ENCODE results near the gene BAIAP2L2. TPM values are rescaled to one million over a fixed set of nuclear protein-coding genes. Genes with fewer than 3 reads are reported as not detected.

BAIAP2L2 gene
- total and polyA plus RNA-seq, 2 experiments from 2014 or later, result 3.9 to 5.6 TPM

- TF ChIP-seq EZH2 (IDR thresholded peaks at IDR 0.05; ENCODE audit: low read depth, unreplicated experiment), result no peak
Observed at GRCh38 chr22:38085501-38085900, 25.0 kb downstream of the BAIAP2L2 start (continued).

- ATAC-seq (no peak), DNase-seq (ENCODE audit: low spot score) (no peak)
- H3K27ac Mint-ChIP-seq, result no peak overlapping the region
- TF ChIP-seq REST (IDR thresholded peaks at IDR 0.05; ENCODE audit: unreplicated experiment), result no peak
- TF ChIP-seq EZH2 (IDR thresholded peaks at IDR 0.05; ENCODE audit: low read depth, unreplicated experiment), result no peak
- no peak for TF ChIP-seq EZH2phosphoT487 (IDR thresholded peaks at IDR 0.05; ENCODE audit: unreplicated experiment)
- no peak for TF ChIP-seq ZNF331 (CRISPR knock-in tag; IDR thresholded peaks at IDR 0.05; ENCODE audit: low read depth)
- TF ChIP-seq POLR2AphosphoS5 (IDR thresholded peaks at IDR 0.05; ENCODE audit: low read depth), result no peak
- no peak for TF ChIP-seq CREB1 (CRISPR knock-in tag; IDR thresholded peaks at IDR 0.05; ENCODE audit: low read depth)
- no peak for TF ChIP-seq JUNB (IDR thresholded peaks at IDR 0.05; ENCODE audit: unreplicated experiment)
- peaks cover 12% of the 10 kb centered on the region; the same call in 2 of the 3 replicates for H3K4me1 Mint-ChIP-seq
- Histone ChIP-seq H3K36me3 (ENCODE audit: insufficient read depth) (no peaks in the 10 kb centered on the region), H3F3A (replicated peaks; ENCODE audit: low read depth) (no peaks in the 10 kb centered on the region), H3K79me2 (replicated peaks; ENCODE audit: insufficient read depth) (no peaks in the 10 kb centered on the region), H3K4me3 (no peak overlapping the region), H3K9me2 (ENCODE audit: insufficient read depth) (no peaks in the 10 kb centered on the region), H3K4me1 (ENCODE audit: insufficient read depth) (peaks cover 30% of the 10 kb centered on the region; the same call in 1 of the 2 replicates), H3K27me3 (ENCODE audit: insufficient read depth) (peaks cover 35% of the 10 kb centered on the region), H3K4me2 (no peak overlapping the region), H4K20me1 (replicated peaks; ENCODE audit: insufficient read depth) (no peaks in the 10 kb centered on the region), H3K27ac (ENCODE audit: low read depth) (no peak overlapping the region), H2AFZ (no peak overlapping the region)
- H3K27me3 Mint-ChIP-seq (ENCODE audit: insufficient read depth, low read depth, poor library complexity), result peaks cover 25% of the 10 kb centered on the region
- no peaks in the 10 kb centered on the region; the same call in 2 of the 3 replicates for H3K36me3 Mint-ChIP-seq (ENCODE audit: low read depth)
- no peak overlapping the region for H3K4me3 Mint-ChIP-seq
- H3K9me3 Mint-ChIP-seq, result no peaks in the 10 kb centered on the region
Observed at GRCh38 chr22:38085056-38085455, 25.4 kb downstream of the BAIAP2L2 start.

- H3K4me3 ChIP-seq, result no peak within 1 kb of the TSS
- TF ChIP-seq ZNF462 (CRISPR knock-in tag; IDR thresholded peaks at IDR 0.05), result no peak
Observed at GRCh38 chr22:38083931-38084631, 26.4 kb downstream of the BAIAP2L2 start, which contains the start of gene SLC16A8. Gene SLC16A8, minus strand, starts transcription at chr22:38084184. Its CDS starts 1,311 bp downstream, at chr22:38082873.

More at GRCh38 chr22:38083931-38084631, 26.4 kb downstream of the BAIAP2L2 start, which contains the start of gene SLC16A8:
- Histone ChIP-seq H4K20me1 (replicated peaks; ENCODE audit: insufficient read depth) (no peaks in the 10 kb centered on the region; the same call in 1 of the 2 replicates), H3F3A (replicated peaks; ENCODE audit: low read depth) (no peaks in the 10 kb centered on the region), H3K9me2 (ENCODE audit: insufficient read depth) (no peaks in the 10 kb centered on the region), H3K27ac (ENCODE audit: low read depth) (no peak within 1 kb of the TSS), H3K4me2 (peak within 1 kb of the TSS; percentile 78; the same call in 1 of the 2 replicates), H3K36me3 (ENCODE audit: insufficient read depth) (no peaks in the 10 kb centered on the region), H3K79me2 (replicated peaks; ENCODE audit: insufficient read depth) (no peaks in the 10 kb centered on the region), H3K27me3 (ENCODE audit: insufficient read depth) (peaks cover 37% of the 10 kb centered on the region), H3K4me1 (ENCODE audit: insufficient read depth) (peaks cover 30% of the 10 kb centered on the region; the same call in 1 of the 2 replicates), H2AFZ (no peak within 1 kb of the TSS)
- ATAC-seq (peak; percentile 8), DNase-seq (ENCODE audit: low spot score) (peak; percentile 34)
- Mint-ChIP-seq H3K4me3 (no peak within 1 kb of the TSS), H3K4me1 (peaks cover 10% of the 10 kb centered on the region; the same call in 2 of the 3 replicates), H3K27me3 (ENCODE audit: insufficient read depth, low read depth, poor library complexity) (peaks cover 32% of the 10 kb centered on the region), H3K36me3 (ENCODE audit: low read depth) (no peaks in the 10 kb centered on the region; the same call in 2 of the 3 replicates), H3K27ac (no peak within 1 kb of the TSS), H3K9me3 (no peaks in the 10 kb centered on the region)
